Activated CD4-positive, alpha-beta T cell treated with anti-CD3 and anti-CD28 coated beads, Interleukin-2, amount 50 U/mL, for 48 hours (primary cell): ENCODE results near the gene ACTR6.
"Not testable (repeated sequence)": the region's sequence is repeated elsewhere in the genome, so short reads cannot be mapped to it uniquely, and the experiment has no call there.

Experiments used
- DNase-seq, 2 experiments: peaks; one replicate each; pipeline ENCODE4 v3.0.0-alpha.2; 2020

The ACTR6 gene

DNA sequence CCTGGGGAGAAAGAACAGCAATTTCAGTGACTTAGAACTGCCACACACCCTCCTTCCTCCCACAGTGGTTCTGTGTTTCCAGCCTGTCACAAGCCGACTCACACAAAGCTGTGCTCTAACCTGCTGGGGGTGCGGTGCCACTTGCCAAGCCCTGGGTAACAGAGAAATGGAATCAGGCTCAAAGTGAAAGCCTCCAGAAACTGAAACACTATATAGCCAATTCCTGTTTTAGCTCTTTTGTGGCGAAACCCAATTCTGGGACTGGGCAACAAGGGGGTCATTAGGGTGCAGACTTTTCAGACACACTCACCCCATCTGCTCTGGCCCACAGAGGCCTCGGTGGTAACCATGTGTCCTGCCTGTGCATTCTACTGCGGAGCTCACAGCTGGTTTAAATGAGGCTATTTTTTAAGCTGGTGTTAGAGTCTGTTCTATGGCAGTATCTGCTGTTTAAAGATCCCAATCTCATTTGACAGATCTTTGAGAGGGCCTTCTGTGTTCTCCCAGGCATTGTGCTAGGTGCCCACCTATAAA is 15.2 kb upstream of the ACTR6 start:
- peak in 1 of 2 experiments; percentile 10 for DNase-seq

DNA sequence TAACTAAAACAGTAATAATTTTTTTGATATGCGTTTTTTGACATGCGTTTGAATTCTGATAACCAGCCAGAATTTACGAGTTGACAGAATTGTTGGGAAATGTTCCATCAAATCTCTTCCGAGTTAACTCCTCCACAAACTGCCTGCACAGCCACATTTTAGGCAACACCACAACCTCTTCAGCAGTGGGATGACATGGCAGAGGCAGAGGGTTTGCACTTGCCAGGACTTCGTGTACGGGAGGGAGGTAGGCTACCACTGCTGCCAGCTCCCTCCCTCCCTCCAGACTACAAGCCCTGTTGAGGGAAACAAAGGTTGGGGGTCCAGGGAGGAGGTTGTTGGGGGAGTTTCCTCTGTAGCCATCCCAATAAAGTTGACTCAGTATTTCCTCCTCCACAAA is 14.5 kb upstream of the ACTR6 start:
- DNase-seq, result no peak

DNA sequence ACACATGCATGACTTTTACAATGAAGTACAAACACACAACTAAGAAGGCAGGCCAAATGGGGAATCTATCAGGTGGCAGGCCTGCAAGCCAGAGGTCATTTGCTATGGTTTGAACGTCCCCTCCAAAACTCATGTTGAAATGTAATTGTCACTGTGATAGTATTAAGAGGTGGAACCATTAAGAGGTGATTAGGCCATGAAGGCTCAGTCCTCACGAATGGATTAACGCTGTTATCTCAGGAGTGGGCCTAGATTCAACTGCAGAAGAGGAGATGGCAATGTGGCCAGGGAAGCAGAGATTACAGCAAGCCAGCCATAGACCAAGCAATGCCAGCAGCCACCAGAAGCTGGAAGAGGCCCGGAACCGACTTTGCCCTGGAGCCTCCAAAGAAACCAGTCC is 13.5 kb upstream of the ACTR6 start:
- no peak for DNase-seq

DNA sequence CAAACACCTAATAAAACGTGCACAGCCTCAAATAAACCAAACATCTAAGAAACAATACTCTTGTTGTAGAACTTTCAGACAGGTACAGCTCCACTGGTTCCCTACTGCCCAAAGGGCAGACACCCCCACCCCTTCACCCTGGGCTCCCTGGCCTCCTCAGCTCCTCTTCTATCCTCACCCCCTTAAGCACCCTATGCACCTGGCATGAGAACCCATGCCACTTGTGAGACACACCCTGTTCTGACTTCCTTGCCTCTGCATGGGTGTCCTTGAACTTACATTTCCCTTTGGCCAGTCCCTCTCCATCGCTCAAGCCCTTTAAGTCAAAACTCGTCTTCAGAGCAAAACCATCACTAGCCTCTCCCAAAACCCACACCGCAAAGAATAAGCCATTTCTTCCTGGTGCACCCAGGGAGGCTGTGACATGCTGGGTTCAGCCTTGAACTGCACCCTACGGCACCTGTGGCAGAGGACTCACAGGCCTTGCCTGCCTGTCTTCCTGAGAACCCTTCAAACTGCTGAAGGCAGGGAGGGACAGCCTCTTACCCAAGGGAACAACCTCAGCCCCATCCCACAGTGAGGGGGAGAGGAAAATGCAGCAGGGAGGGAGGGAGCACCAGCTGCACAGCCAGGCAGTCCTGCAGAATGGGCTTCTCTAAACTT is 12.6 kb upstream of the ACTR6 start:
- DNase-seq, result no peak

DNA sequence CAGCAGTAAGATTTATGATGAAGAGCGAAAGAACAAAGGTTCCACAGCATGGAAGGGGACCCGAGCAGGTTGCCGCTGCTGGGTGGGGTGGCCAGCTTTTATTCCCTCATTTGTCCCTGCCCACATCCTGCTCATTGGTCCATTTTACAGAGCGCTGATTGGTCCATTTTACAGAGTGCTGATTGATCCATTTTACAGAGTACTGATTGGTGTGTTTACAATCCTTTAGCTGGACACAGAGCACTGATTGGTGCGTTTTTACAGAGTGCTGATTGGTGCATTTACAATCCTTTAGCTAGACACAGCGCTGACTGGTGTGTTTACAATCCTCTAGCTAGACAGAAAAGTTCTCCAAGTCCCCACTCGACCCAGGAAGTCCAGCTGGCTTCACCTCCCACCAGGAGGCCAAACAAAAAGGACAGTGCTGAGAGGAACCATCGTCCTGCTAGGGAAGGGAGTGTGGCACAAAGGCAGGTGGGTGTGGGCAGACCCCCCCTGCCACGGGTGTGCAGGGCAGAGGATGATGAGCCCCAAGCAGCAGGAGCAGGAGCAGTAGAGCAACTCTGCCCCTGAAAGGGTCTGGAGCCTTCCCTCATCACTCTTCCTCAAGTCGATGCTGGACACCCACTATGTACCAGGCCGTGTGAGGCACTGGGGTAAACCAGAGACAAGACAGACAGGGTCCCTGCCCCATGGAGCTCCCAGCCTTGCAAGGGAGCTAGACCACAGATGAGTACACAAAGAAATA is 11.6 kb upstream of the ACTR6 start:
- DNase-seq, result not testable (repeated sequence)

DNA sequence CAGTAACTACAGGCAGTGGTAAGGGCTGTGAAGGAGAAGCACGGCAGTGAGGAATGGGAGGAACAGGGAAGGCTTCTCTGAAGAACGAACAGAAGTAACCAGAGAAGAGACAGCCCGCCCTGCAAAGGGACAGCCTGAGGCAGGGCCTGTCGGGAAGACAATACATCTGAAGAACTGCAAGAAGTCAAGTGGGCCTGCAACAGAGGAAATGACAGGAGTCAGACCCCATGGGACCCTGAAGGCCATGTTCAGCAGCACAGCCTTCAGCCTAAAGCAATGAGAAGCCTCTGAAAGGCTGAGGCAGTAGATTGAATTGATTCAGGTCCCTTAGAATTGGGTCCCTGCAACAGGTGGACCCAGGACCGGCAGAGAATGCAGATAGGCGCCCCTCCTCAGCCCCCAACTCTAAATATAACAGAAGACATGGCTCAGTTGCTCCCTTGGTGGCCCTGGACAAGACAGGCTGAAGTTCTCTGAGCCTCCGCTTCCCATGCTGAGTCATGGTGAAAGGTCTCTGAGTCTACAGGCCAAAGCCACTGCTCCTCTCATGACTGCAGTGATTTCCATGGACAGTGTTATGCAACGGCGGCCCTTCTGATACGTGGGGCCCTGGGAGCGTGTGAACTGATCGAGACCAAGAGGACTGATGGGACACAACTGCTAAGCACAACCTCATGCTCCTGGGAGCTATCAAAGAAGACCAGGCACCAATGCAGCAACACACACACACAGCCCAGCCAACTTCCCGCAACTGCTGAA is 10.8 kb upstream of the ACTR6 start:
- DNase-seq, result no peak

DNA sequence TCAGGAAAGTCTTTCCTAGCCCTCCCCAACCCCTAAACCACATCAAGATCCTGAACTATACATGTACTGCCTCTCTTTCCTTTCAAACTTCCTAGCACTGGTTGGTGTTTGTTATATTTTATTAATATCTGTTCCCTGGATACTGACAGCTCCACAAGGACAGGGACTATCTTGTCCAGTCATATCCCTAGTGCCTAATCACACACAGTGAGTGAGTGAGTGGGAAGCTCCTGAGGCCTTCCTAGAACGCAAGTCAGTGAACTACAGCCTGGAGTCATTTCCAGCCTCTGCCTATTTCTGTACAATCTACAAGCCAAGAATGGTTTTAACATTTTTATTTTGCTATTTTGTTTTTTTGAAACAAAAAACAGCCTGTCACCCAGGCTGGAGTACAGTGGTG is 7.5 kb upstream of the ACTR6 start:
- DNase-seq, result no peak

DNA sequence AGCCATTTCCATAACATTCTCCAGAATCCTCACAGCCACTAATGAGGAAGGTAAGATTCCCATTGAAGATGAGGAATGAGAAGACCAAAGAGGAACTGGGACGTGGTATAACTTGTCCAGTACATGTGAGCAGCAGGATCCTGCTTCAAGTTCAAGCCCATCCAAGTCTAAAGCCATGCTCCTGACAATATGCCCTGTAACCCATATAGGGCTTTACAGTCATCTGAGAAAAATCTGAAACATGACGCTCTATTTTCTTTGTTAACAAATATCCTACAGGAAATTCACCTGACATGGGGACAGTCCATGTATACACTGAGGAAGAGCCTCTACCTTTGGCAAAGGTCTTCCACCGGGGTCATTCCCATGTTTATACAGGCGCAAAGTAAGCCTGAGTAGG is 3.1 kb upstream of the ACTR6 start:
- no peak for DNase-seq

DNA sequence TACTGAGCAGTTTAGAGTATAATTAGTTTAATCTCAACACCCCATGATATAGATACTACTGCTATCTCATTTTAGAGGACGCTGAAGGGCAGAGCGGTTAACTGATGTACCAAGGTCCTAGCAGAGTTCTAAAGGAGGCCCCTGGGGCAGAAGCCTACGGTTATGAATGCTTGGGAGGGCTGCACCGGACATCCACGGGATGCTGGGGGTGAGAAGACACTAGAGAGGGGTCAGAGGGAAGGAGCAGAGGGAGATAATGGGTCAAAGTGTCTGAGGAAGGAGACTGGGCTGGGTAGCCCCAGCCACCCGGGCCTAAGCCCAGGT is 1.6 kb upstream of the ACTR6 start:
- no peak for DNase-seq

DNA sequence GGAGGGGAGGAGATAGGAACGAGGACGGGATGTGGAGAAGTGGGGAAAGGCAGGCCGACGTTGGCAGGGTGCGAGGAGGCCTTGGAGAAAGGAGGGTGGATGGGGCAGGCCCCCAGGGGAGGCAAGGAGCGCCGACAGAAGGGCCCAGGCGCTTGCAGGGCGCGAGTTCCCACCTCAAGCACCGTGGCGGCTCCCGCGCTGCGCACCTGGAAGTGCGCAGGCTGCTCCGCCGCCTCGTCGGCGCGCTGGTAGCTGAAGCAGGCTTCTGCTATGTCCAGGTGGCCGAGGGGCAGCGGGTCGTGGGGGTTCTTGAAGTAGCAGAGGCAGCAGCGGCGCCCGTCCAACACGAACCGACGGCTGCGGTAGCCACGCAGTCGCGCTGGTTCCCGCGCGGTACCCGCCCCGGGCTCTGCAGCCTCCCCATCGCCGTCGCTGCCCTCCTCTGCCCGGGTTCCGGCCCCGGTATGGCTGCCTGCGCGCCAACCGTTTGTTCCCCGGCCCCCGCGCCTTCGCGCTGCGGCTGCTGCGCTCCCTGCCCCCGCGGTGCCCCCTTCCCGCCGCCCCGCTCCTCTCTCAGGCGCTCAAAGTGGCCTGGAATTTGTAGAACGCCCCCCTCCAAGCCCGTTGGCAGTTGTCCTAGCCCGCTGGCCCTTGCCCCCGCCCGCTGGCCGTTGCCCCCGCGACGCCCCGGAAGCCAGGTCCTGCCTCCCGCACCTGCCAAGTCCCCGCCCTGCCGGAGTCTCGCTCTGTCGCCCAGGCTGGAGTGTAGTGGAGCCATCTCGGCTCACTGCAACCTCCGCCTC is 1.1 kb upstream of the ACTR6 start:
- peak; percentile 79 to 86 for DNase-seq

DNA sequence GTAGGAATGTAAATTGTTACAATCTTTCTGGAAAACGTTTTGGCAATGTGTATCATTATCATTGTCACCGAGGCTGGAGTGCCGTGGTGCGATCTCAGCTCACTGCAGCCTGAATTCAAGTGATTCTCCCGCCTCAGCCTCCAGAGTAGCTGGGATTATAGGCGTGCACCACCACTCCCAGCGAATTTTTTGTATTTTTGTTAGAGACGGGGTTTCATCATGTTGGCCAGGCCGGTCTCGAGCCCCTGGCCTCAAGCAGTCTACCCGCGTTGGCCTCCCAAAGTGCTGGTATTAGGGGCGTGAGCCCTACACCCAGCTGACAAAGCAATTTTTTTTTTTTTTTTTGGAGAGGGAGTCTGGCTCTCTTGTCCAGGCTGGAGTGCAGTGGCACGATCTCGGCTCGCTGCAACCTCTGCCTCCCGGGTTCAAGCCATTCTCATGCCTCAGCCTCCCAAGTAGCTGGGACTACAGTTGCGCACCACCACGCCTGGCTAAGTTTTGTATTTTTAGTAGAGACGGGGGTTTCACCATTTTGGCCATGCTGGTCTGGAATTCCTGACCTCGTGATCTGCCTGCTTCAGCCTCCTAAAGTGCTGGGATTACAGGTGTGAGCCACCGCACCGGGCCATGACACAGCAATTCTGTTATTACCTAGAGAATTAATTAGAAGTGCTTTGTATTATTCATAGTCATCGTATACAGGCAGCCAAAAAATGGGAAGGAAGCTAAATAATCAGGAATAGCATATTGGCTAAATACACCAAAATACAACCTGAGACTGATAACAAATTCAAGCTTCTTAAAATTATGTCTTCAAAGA is 1.2 kb downstream of the ACTR6 start:
- DNase-seq, result no peak

DNA sequence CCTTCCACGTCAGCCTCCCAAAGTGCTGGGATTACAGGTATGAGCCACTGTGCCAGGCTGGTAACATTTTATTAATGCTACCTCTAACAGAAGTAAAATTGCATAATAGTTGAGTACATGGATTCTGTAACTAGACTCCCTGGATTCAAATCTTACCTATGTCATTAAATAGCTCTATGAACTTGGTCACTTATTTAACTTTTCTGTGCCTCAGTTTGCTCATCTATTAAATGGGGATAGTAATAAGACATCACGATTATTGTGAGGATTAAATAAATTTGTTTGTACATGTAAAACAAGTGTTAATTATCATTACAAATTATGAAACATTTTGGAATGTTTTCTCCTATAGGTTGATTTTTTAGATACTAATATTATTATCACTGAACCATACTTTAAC is 6.7 kb downstream of the ACTR6 start:
- DNase-seq, result no peak

DNA sequence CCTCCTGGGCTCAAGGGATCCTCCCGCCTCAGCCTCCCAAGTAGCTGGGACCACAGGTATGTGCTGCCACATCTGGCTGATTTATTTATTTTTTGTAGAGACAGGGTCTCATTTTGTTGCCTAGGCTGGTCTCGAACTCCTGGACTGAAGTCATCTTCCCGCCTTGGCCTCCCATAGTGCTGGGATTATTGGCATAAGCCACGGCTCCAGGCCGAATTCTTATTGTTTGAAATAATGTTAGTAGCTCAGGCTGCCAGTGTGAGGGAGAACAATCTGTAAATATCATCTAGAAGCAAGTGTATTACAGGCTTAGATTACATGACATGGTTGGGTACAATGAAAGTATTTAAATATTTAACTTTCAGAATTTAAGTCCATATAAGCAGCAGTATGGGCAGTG is 8.2 kb downstream of the ACTR6 start:
- DNase-seq, result no peak

DNA sequence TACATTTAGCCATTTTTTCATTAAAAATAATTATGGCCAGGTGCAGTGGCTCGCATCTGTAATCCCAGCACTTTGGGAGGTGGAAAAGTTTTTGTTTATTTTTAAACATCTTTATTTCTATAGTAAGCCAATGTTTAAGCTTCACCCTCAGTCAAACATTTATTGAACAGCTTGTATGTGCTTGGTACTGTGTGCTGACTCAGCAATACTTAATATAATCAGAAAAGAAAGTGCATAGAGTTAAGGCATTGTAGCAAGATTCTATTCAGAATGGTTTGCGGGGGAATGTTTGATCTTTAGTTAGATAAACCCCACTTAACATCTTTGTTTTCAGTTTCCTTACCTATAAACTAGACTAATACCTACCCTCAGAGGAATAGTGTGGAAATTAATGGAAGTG is 11.1 kb downstream of the ACTR6 start:
- DNase-seq, result no peak

DNA sequence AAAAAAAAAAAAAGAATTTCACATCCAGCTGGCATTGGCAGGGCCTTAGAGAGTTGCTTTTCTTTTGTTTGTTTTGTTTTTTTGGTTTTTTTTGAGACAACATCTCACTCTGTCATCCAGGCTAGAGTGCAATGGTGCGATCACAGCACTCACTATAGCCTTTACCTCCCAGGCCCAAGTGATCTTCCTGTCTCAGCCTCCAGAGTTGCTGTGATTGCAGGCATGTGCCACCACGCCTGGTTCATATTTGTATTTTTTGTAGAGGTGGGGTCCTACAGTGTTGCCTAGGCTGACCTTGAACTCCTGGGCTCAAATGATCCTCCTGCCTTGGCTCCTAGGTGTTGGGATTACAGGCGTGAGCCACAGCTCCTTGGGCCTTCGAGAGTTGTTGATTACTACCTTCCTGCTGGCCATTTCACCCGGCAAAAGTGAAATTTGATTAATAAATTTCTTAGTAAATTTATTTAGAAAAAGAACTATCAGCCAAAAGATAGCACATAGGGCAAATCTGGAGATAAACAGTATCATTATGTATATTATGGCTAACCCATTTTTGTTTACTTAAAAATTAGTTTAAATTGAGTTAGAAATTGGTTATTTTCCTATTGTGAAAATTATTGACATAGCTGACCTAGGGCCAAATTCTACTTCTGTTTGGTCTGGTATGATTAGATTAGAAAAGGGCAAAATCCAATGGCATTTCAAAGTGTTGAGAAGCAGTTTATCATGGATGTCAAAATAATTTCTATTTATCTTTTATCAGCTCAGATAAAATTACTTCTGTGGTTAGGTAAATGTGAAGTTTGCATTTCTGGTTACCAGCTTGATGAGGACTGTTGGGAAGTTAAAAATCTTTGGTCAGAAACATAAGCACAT is 12.6 kb downstream of the ACTR6 start:
- no peak for DNase-seq

DNA sequence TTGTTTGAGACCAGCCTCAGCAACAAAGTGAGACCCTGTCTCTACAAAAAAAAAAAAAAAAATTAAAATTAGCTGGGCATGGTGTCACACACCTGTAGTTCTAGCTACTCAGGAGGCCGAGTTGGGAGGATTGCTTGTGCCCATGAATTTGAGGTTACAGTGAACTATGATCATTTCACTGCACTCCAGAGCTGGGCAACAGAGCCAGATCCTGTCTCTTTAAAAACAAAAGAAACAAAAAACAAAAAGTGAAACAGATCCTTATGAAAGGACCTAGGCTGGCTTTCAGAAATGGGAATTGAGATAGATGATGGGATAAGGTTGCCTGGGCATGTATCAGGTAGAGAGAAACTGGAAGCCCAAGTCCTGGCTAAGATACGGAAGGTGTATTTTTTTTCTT is 13.9 kb downstream of the ACTR6 start:
- no peak for DNase-seq

DNA sequence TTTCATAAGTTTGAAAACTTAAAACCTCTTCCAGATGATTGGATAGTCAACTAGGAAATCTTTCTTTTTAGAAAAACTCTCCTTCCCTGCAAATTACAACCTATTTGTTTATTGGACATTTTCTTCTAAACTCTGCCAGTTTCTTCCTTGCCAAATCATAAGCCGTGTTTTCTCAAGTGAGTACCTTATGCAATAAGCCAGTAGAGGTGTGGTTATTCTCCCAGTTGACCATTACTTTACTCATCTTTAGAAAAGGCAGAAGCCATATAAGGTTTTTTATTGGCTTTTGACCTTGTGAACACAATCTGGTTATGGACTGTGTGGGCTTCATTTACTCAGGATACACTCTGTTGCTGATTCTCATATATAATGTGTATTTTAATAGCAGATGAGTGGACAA is 14.6 kb downstream of the ACTR6 start:
- DNase-seq, result no peak

DNA sequence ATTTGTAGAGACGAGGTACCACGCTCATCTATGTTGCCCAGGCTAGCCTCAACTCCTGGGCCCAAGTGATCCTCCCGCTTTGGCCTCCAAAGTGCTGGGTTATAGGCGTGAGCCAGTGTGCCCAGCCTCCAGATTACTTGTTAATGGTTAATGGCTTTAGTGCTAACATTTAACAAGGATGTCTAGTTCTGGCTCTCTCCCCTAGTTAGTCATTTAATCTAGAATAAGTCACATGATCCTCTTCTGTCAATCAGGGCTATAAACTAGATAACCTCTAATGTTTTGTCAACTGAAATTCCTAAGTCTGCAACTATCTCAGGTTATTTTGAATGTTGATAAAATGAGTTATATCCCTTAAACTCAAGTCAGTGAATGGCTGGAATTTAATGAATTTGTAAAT is 15.7 kb downstream of the ACTR6 start:
- no peak for DNase-seq

DNA sequence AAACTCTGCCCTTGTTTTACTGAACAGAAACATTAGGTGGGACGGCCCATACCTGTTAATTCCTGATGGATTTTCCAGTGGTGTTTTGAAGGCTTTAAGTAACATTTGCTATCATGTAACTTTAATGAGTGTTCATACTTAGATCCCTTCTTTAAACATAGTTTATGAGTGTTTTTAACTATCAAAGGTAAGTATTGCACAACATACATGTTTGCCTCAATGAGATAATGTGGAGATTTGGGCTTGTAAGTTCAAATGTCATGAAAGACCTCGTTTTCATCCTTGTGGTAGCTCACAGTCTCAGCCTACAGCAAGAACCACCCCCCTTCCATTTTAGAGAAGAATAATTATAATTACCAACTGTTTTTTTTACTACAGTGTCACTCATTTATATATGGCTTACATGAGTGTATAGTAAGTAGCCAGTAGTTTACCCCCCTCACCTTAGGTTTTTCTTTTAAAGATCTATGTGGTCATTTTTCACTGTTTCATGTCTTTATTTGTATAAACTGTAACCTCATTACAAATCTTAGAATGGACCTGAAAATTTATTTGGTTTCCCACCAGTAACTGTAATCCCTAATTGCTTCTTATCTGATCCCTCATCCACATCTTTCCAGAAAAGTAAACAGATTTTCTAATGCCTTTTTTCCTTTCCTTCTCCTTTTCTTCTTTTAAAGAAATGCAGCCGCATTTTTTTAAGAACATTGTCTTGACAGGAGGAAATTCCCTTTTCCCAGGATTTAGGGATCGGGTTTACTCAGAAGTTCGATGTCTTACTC is 18.9 kb downstream of the ACTR6 start:
- no peak for DNase-seq

DNA sequence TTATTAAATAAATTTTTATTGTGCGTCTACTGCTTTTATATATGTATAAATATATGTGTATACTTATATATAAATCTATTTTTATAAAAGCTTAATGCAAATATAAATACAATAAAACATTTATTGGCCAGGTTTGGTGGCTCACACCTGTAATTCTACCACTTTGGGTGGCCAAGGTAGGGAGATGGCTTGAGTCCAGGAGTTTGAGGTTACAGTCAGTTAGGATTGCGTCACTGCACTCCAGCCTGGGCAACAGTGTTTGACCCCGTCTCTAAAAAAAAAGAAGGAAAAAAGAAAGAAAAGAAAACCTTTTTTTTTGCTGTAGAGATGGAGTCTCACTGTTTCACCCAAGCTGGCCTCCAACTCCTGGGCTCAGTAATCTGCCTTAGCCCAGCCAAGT is 20.9 kb downstream of the ACTR6 start:
- no peak for DNase-seq
